Vagina (tissue), 2 donors: ENCODE measurements around the gene TMEM132C. TPM values are rescaled to one million over a fixed set of nuclear protein-coding genes. Genes with fewer than 3 reads are reported as not detected.

ENCODE experiments used
- DNase-seq, 2 donors: peaks; one replicate each; pipeline ENCODE4 v3.0.0-alpha.2; 2017; ENCODE audit errors: extremely low spot score in 2 of 2
- H3K27ac ChIP-seq: fragments of 200-600 bp; sonication (generic); one replicate; pipeline ENCODE4 v1.5.1; 2019
- H3K27me3 ChIP-seq: fragments of 200-600 bp; sonication (generic); one replicate; pipeline ENCODE4 v1.5.1; 2019
- H3K36me3 ChIP-seq, 2 donors: fragments of 200-600 bp; sonication (generic); one replicate each; pipeline ENCODE4 v1.5.1; 2017 to 2019
- H3K4me1 ChIP-seq: fragments of 200-600 bp; sonication (generic); one replicate; pipeline ENCODE4 v1.5.1; 2019
- H3K4me3 ChIP-seq, 2 donors: fragments of 200-600 bp; sonication (generic); 1 replicate in 1 of 2; 2 replicates in 1 of 2; pipeline ENCODE4 v1.5.1; 2016 to 2019
- H3K9me3 ChIP-seq: fragments of 200-600 bp; sonication (generic); one replicate; pipeline ENCODE4 v1.5.1; 2019
- CTCF ChIP-seq, 3 experiments: fragments of 450-650 bp in 2 of 3; fragments of 200-600 bp in 1 of 3; sonication (generic) in 1 of 3; IDR thresholded peaks; one replicate each; pipeline ENCODE4 v1.5.1; 2017 to 2019; ENCODE audit warnings: antibody characterized with exemption in 3 of 3, mild to moderate bottlenecking in 2 of 3, moderate library complexity in 2 of 3
- POLR2A ChIP-seq, 2 donors: fragments of 450-650 bp; IDR thresholded peaks; one replicate each; pipeline ENCODE4 v1.6.1; 2017; ENCODE audit warnings: antibody characterized with exemption in 2 of 2, mild to moderate bottlenecking in 2 of 2, moderate library complexity in 2 of 2
- POLR2AphosphoS5 ChIP-seq, 2 donors: sonication (generic); formaldehyde crosslinking; IDR thresholded peaks; one replicate each; pipeline ENCODE4 v1.9.0; 2017; ENCODE audit warnings: antibody characterized with exemption in 2 of 2, mild to moderate bottlenecking in 2 of 2, low read depth in 1 of 2; ENCODE audit not compliant: insufficient read depth in 1 of 2
- intact Hi-C: fragments of 100-400 bp; cut with DNase I; formaldehyde crosslinking; loops from one replicate; pipeline ENCODE4 v1.15.1; 2023
- total RNA-seq: library from RNA; depleted of rRNA; stranded (reverse); fragments of >200 nt; gene quantifications from one replicate; pipeline ENCODE4 v1.2.3, GENCODE V29; 2016

The TMEM132C gene
- total RNA-seq, 1 donor from 2014 or later: 20.6 TPM

- Histone ChIP-seq H3K4me1 (peaks cover 26% of the 10 kb centered on the region), H3K27ac (no peak overlapping the region), H3K4me3 (no peak overlapping the region), H3K36me3 (no peaks in the 10 kb centered on the region), H3K27me3 (no peaks in the 10 kb centered on the region), H3K9me3 (no peaks in the 10 kb centered on the region)
- no peak for DNase-seq
- intact Hi-C loops: no loop called here
- no peak for TF ChIP-seq CTCF (IDR thresholded peaks at IDR 0.05)
- TF ChIP-seq POLR2AphosphoS5 (IDR thresholded peaks at IDR 0.05; ENCODE audit: insufficient read depth in 1 of 2, low read depth in 1 of 2): no peak
Observed at GRCh38 chr12:128367961-128368360, 101.0 kb downstream of the TMEM132C start.

GRCh38 chr12:128381541-128381940 lies 114.6 kb downstream of the TMEM132C start:
- no peaks in the 10 kb centered on the region for H3K9me3 ChIP-seq
- no peaks in the 10 kb centered on the region for H3K27me3 ChIP-seq
- intact Hi-C loops: no loop called here
- no peak overlapping the region for H3K4me3 ChIP-seq
- H3K4me1 ChIP-seq: no peaks in the 10 kb centered on the region
- TF ChIP-seq CTCF (IDR thresholded peaks at IDR 0.05): no peak
- no peak for TF ChIP-seq POLR2A (IDR thresholded peaks at IDR 0.05)
- TF ChIP-seq POLR2AphosphoS5 (IDR thresholded peaks at IDR 0.05; ENCODE audit: insufficient read depth in 1 of 2, low read depth in 1 of 2): no peak
- H3K36me3 ChIP-seq: no peaks in the 10 kb centered on the region
- DNase-seq: no peak
- H3K27ac ChIP-seq: no peak overlapping the region

GRCh38 chr12:128381946-128382345 lies 115.0 kb downstream of the TMEM132C start:
- intact Hi-C loops: no loop called here
- no peak for DNase-seq
- Histone ChIP-seq H3K27ac (no peak overlapping the region), H3K27me3 (no peaks in the 10 kb centered on the region), H3K4me3 (no peak overlapping the region), H3K4me1 (no peaks in the 10 kb centered on the region), H3K36me3 (no peaks in the 10 kb centered on the region), H3K9me3 (no peaks in the 10 kb centered on the region)
- TF ChIP-seq POLR2AphosphoS5 (IDR thresholded peaks at IDR 0.05; ENCODE audit: insufficient read depth in 1 of 2, low read depth in 1 of 2): no peak
- no peak for TF ChIP-seq POLR2A (IDR thresholded peaks at IDR 0.05)
- no peak for TF ChIP-seq CTCF (IDR thresholded peaks at IDR 0.05)

GRCh38 chr12:128382946-128383345 lies 116.0 kb downstream of the TMEM132C start:
- Histone ChIP-seq H3K4me3 (no peak overlapping the region), H3K36me3 (no peaks in the 10 kb centered on the region), H3K4me1 (peaks cover 5% of the 10 kb centered on the region), H3K27ac (no peak overlapping the region), H3K9me3 (no peaks in the 10 kb centered on the region), H3K27me3 (no peaks in the 10 kb centered on the region)
- intact Hi-C loops: no loop called here
- no peak for DNase-seq
- TF ChIP-seq POLR2A (IDR thresholded peaks at IDR 0.05) (no peak), POLR2AphosphoS5 (IDR thresholded peaks at IDR 0.05; ENCODE audit: insufficient read depth in 1 of 2, low read depth in 1 of 2) (no peak), CTCF (IDR thresholded peaks at IDR 0.05) (no peak)

GRCh38 chr12:128383357-128383937 lies 116.5 kb downstream of the TMEM132C start:
- no peak overlapping the region for H3K27ac ChIP-seq
- TF ChIP-seq POLR2A (IDR thresholded peaks at IDR 0.05) (no peak), CTCF (IDR thresholded peaks at IDR 0.05) (no peak), POLR2AphosphoS5 (IDR thresholded peaks at IDR 0.05; ENCODE audit: insufficient read depth in 1 of 2, low read depth in 1 of 2) (no peak)
- no peak for DNase-seq
- H3K27me3 ChIP-seq: no peaks in the 10 kb centered on the region
- peaks cover 10% of the 10 kb centered on the region for H3K4me1 ChIP-seq
- intact Hi-C loops: no loop called here
- H3K9me3 ChIP-seq: no peaks in the 10 kb centered on the region
- no peaks in the 10 kb centered on the region for H3K36me3 ChIP-seq
- no peak overlapping the region for H3K4me3 ChIP-seq
